ENCODE measurements around the gene GTPBP2. TPM values are rescaled to one million over a fixed set of nuclear protein-coding genes. Genes with fewer than 3 reads are reported as not detected.

GTPBP2 gene
- total and polyA plus RNA-seq, 2 of the 8 experiments (the other 6 are each of a cell fraction or from before 2014, with no cell fraction given), result 58.3 to 86.1 TPM

GRCh38 chr6:43608310-43608763, 20.7 kb downstream of the GTPBP2 start:
- Histone ChIP-seq H3K14ac (ENCODE audit: insufficient read length) (no peak overlapping the region), H2AK5ac (ENCODE audit: low read depth, low read length) (no peak overlapping the region), H2BK15ac (ENCODE audit: low read length) (no peak overlapping the region), H3K9me3 (ENCODE audit: insufficient read depth in 2 of 2, low read depth in 1 of 2, low read length in 1 of 2) (no peaks in the 10 kb centered on the region), H3K4ac (replicated peaks; ENCODE audit: insufficient read length, low read depth, low read length) (no peak overlapping the region), H4K5ac (ENCODE audit: insufficient read length, low read depth, low read length) (no peak overlapping the region), H4K91ac (replicated peaks; ENCODE audit: insufficient read length, low read length) (no peak overlapping the region), H4K8ac (ENCODE audit: extremely low read depth, insufficient read depth, low read length) (no peak overlapping the region), H2BK20ac (ENCODE audit: low read length) (no peak overlapping the region), H3K56ac (replicated peaks; ENCODE audit: insufficient read length, low read depth, low read length) (no peak overlapping the region), H2BK12ac (ENCODE audit: low read depth, low read length) (no peak overlapping the region), H3K23ac (ENCODE audit: insufficient read length) (no peak overlapping the region), H3K27ac (ENCODE audit: low read depth, low read length) (no peak overlapping the region), H3K4me2 (ENCODE audit: insufficient read depth in 1 of 2, low read depth in 2 of 2, low read length in 2 of 2) (no peak overlapping the region), H3K4me1 (replicated peaks in 1 of 4; ENCODE audit: control insufficient read depth in 3 of 4, insufficient read depth in 4 of 4, low read length in 3 of 4) (no peaks in the 10 kb centered on the region), H3K23me2 (ENCODE audit: low read depth, low read length) (no peaks in the 10 kb centered on the region), H3K27me3 (replicated peaks in 1 of 4; ENCODE audit: control insufficient read depth in 3 of 4, extremely low read depth in 1 of 4, insufficient read depth in 3 of 4, low read length in 3 of 4) (no peaks in the 10 kb centered on the region), H2AFZ (ENCODE audit: low read length) (no peak overlapping the region), H3K79me1 (ENCODE audit: low read depth, low read length) (no peaks in the 10 kb centered on the region), H3K4me3 (ENCODE audit: extremely low read depth in 1 of 4, insufficient read depth in 2 of 4, low read depth in 3 of 4, low read length in 4 of 4) (no peak overlapping the region), H3K18ac (ENCODE audit: extremely low read depth, low read length) (no peak overlapping the region), H4K20me1 (replicated peaks in 1 of 2; ENCODE audit: control insufficient read depth in 1 of 2, insufficient read depth in 2 of 2, low read length in 2 of 2) (peaks cover 0 to 1% of the 10 kb centered on the region in 2 experiments), H3K79me2 (ENCODE audit: control insufficient read depth in 1 of 2, insufficient read depth in 2 of 2, low read length in 2 of 2) (no peaks in the 10 kb centered on the region), H2BK120ac (replicated peaks; ENCODE audit: low read depth, low read length) (no peak overlapping the region), H2BK5ac (ENCODE audit: low read depth, low read length) (no peak overlapping the region), H3K36me3 (ENCODE audit: control insufficient read depth in 2 of 4, insufficient read depth in 4 of 4, low read length in 3 of 4) (peaks cover 2 to 9% (median 5%) of the 10 kb centered on the region in 4 experiments; a peak in 5 of 8 replicates), H3K9ac (replicated peaks in 1 of 4; ENCODE audit: extremely low read depth in 1 of 4, low read depth in 3 of 4, low read length in 3 of 4) (no peak overlapping the region)
- WGBS, 2 experiments (ENCODE audit: extremely low coverage in 1 of 2, insufficient coverage in 1 of 2, insufficient read length in 1 of 2, insufficient replicate concordance in 2 of 2, low coverage in 1 of 2, low lambda C conversion rate in 2 of 2, missing lambda C conversion rate in 1 of 2), result 12% methylated on average over 5 of the region's 5 CpGs; no CpG with 5 or more reads in 1 of the 2 experiments
- FAIRE-seq (peak; percentile 70), DNase-seq (ENCODE audit: low read depth in 1 of 2, low spot score in 2 of 2) (peak; percentile 17 to 84)
- POLR2A ChIA-PET (ENCODE audit: partially characterized antibody), result interaction anchor here (1.1 to 3.5 kb wide), 8 partner anchors 8 to 60 kb away, joined by 3 to 10 read pairs (median 5); partner anchors contain the start of genes GTPBP2, POLH and XPO5
- TF ChIP-seq CEBPB (IDR thresholded peaks at IDR 0.05; ENCODE audit: low read depth, low read length), result 0 out of 2 replicates have a peak, but pooled peaks have one; percentile 17
- peak; percentile 14 to 90 (median 72) for TF ChIP-seq CTCF (IDR thresholded peaks at IDR 0.05; ENCODE audit: control extremely low read depth in 1 of 3, insufficient read depth in 1 of 3, low read depth in 1 of 3, low read length in 3 of 3)
- no peak for TF ChIP-seq MAX (IDR thresholded peaks at IDR 0.05)
- TF ChIP-seq NRF1 (IDR thresholded peaks at IDR 0.05; ENCODE audit: low read depth, low read length), result no peak
- peak; percentile 42; the same call in 1 of the 2 replicates for TF ChIP-seq KDM1A (IDR thresholded peaks at IDR 0.05; ENCODE audit: borderline replicate concordance, low read length)
- TF ChIP-seq RAD21 (IDR thresholded peaks at IDR 0.05 in 1 of 2, conservative IDR thresholded peaks at IDR 0.05 in 1 of 2; ENCODE audit: low read depth in 2 of 2, low read length in 2 of 2), result peak; percentile 64 to 72
- CTCF ChIA-PET (ENCODE audit: partially characterized antibody), result interaction anchor here (0.7 to 3.6 kb wide), 22 partner anchors 10 to 474 kb away, joined by 3 to 23 read pairs (median 4); partner anchors contain the start of genes GTPBP2 and RSPH9
